NCI-H2196 treated with DMSO at 0.1 percent for 48 hours (cell line): Measurements from ENCODE around the gene TMEM63B.
"Not testable (repeated sequence)": the region's sequence is repeated elsewhere in the genome, so short reads cannot be mapped to it uniquely, and the experiment has no call there.

Experiments used
- DNase-seq: peaks from one replicate; lab custom pipeline; 2025; ENCODE audit not compliant: unreplicated experiment; lab: John Stamatoyannopoulos, UW

TMEM63B gene

GRCh38 chr6:44127186-44128019 is at the start of gene TMEM63B, which contains the start of gene MRPL14:
Gene TMEM63B (plus strand): TSS chr6:44127554. CDS start chr6:44134585, 7,031 bp downstream.
Gene MRPL14 (minus strand): TSS chr6:44127452. CDS start chr6:44116611, 10,841 bp downstream.
- DNase-seq: peak; percentile 59

DNA sequence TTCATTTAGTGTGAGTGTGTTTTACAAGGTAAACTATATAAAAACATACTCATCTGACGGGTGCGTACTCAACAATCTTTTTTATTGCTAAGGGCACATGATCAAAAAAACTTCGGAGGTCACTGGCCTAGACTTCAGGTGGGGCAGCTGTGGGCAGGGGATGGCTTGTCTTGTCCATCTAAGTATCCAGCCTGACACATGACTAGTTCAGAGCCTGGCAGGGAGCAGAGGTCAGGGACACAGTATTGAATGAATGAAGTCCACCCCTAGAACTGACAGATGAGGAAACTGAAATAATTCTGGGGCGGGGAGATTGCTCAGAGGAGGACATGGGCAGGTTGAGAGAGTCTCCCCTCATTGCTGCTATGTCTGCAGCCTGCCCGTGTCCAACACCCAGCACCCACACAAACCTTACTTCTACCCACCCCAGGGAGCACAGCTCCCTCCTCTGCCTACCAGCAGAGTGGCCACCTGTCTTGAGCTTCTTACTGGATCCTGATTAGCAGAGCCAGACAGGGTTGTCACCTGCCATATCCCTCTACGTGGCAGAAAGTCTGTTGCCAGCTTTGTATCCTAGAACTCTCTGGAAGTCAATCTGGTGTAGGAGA is 49.0 kb upstream of the TMEM63B start:
- DNase-seq: no peak

DNA sequence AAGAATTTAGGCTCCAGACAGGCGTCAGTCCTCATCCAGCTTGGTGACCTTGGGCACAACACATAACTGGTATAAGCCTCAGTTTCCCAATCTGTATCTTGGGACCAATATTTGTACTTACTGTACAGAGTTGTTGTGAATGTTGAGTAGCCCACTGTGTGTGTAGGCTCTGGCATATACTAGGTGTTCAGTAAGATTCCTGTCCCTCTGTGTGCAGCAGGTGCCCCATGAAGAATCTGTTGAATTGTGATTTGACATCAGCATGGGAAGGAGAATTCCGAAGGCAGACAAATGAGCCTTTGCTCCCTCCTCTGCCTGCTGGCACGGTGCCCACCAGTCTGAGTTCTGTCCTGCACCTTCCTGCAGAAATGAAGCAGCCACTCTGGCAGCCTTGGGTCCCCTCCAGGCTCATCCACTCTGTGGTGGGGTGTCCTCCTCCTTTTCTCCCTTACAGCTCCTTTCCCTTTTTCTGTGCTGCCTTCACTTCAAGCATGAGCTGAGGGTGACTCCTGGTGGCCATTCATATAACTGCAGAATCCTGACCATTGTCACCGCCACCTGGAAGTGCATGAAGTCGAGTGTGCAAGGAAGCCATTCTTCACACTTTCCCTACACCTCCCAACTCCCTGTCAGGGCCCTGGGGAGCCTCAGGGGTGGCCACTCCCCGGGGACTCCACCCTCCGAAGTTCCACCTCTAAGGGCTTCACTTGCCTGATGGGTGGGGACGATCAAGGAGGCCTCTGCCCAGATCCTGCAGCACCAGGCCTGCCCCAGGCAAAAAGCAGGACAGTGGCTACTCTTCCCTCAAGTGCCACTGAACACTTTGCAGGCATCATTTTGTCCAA is 48.3 kb upstream of the TMEM63B start:
- DNase-seq: no peak

- no peak for DNase-seq
Observed at GRCh38 chr6:44079672-44080071, 47.7 kb upstream of the TMEM63B start.

DNA sequence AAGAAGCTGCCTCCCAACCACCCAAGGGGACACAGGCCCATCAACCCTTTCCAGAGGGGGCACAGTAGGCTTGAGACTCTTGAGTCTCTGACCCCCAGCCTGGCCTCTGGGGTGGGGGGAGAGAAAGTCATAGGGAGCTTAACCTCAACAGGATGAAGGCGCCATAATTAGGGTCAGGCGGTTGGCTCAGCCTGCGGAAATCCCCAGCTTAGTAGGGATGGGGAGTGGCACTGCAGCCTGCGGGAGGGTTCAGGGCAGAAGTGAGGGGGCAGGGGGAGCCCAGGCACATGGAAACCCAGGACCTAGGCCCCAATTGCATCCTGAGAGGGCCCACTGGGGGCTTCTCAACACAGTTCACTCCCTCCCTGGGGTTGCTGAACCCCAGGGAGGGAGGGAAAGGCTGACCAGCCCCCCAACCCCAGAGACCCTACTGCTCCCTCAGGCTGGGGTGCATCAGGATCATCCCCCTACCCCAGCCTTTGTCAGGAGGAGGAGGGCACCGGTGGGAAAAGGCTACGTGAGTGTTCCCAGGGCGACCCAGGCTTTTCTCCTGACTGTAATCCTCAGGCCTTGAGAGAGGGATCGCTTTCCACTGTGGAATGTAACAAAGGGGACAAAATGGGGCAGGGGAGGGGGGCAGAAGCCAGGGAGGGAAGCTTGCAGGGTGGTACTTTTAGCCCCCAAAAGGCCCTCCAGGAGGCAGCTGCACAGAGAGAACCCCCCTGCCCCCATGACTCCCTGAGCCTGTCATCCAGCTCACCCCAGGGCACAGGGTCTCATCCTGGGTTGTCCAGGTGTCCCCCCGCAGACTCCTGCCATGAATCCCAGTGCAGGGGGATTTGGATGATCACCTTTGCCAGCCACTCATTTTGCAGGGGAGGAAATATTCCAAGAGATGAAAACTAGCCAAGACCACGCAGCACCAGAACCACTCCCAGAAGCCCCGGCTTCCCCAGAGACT is 46.5 kb upstream of the TMEM63B start:
- DNase-seq: no peak

DNA sequence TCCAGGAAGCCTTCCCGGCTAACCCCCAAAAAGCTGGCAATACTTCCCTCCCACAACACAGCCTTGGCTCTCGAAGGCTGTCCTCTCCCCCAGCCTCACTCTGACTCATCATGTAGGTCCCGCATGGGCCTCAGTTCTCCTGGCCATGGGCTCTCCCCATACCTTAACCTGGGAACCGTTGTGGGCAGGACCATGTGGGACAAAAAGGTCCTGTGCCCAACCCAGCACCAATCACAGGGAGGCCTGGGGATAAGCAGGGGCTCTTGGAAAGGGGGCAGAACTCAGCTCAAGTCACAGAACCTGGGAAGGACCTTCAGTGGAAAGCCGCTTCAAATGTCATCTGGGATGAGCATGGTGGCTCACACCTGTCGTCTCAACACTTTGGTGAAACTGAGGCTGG is 45.6 kb upstream of the TMEM63B start:
- no peak for DNase-seq

GRCh38 chr6:44082872-44083321 is 44.5 kb upstream of the TMEM63B start:
- no peak for DNase-seq

GRCh38 chr6:44084231-44085014 is 42.9 kb upstream of the TMEM63B start:
- no peak for DNase-seq

GRCh38 chr6:44085219-44085618 is 42.1 kb upstream of the TMEM63B start:
- DNase-seq: no peak

- DNase-seq: no peak
Observed at GRCh38 chr6:44086931-44087574, 40.3 kb upstream of the TMEM63B start.

DNA sequence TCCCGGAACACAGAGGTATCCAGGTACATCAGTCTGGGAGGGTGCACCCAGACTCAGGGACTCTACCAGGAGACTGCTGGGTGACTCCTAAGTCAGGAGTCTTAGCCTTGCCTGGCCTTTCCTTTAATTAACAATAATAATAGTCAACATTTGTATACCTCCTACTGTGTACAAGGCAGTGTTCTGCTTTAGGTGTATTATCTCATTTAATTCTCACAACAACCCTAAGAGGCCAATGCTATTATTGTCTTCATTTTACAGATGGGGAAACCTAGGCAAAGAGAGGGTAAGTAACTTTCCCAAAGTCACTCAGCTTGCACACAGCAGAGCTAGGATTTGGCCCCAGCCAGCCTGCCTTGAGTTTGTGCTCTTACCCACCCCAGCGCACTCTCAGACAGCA is 39.7 kb upstream of the TMEM63B start:
- no peak for DNase-seq

- no peak for DNase-seq
Observed at GRCh38 chr6:44088827-44089590, 38.3 kb upstream of the TMEM63B start.

- DNase-seq: no peak
Observed at GRCh38 chr6:44090465-44090864, 36.9 kb upstream of the TMEM63B start.

DNA sequence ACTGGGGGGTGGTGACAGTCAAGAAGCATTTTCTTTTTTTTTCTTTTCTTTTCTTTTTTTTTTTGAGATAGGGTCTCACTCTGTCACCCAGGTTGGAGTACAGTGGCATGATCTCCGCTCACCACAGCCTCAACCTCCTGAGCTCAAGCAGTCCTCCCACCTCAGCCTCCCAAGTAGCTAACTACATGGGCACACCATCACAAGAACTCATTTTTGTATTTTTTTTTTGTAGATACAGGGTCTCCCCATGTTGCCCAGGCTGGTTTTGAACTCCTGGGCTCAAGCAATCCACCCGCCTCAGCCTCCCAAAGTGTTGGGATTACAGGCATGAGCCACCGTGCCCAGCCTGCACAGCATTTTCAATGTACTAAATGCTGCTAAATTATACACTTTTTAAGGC is 36.0 kb upstream of the TMEM63B start:
- not testable (repeated sequence) for DNase-seq

DNA sequence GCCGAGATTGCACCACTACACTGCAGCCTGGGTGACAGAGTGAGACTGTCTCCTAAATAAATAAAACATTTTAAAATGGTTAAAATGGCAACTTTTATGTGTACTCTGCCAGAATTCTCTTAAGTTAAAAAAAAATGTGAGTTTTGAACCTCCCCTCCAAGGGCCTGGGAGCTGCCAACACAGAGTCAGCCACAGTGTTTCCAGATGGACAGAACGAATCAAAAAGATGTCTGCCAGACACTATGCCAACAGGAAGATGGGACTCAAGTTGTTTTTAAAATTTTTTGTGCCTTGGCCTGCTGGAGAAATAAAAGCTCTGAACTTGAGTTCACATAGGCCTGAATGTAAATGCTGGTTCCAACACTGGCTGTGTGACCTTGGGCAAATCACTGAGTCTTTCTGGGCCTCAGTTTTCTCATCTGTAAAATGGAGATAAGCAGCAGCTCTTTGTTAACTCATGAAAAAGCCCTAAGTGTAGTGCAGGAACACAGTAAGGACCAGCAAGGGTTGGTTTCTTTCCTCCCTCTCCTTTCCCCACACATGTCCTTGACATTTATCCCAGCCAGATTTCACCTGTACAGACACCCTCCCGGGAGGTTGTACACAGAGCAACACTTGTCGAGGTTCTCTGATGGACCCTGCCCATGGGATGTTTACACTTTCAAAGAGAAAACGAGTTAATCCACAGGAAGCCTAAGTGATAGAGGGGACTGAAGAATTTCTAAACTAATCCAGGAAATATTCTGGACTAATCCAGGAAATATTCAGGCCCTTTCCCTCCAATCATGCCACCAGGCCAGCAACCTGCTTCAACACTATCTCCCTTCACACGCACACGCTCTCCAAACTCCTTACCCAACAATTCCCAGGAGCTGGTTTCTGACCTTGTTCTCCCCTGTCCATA is 35.1 kb upstream of the TMEM63B start:
- no peak for DNase-seq

DNA sequence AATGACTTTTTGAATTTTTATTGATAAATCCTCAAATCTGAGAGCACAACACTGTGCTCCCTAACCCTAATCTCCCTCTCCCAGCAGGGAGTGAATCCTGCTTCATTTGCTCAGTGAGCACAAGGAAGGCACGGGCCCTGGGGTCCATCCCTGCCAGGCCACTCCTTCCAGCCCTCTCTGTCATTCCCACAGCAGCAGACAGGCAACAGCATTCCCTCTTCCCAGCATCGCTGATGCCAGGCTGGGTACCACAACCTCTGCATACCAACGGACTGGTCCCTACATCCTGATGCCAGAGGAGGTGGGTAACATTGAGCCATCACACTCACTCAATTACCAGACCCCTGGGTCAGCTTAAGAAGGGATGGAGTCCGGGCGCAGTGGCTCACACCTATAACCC is 34.3 kb upstream of the TMEM63B start:
- no peak for DNase-seq

DNA sequence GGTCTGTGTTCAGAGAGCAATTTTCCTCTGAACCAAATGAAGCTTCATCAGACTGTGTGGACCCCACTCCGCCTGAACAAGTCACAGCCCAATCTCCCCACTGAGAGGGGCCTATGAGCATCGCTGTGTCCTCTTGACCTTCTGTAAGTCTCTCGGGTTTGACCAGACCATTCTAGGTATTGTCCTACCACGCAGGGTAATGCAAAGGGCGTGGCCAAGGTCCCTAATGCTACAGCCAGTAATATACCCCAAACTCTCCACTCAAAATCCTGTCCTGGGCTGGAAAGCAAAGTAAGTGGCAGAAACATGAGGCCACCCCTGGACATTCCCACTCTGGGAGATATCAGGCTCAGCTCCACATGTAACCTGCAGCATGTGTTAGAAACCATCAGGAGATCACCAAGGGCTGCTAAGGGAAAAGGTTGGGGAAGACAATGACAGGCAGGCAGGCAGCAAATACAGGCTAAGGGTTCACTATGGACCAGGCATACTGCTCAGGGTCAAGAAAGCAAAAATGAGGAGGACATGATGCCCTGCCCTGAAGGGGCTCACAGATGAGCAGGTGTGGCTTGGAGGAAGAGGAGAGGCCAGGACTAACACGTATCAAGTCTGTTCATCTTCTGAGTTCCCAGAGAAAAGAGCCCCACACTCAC is 33.5 kb upstream of the TMEM63B start:
- DNase-seq: no peak
